GM12864 (cell line): ENCODE results near the gene ARMCX4.

Experiments used
- DNase-seq: peaks from one replicate; pipeline ENCODE4 v3.0.0-alpha.2; 2011; ENCODE audit warnings: low read depth
- H3K4me3 ChIP-seq: 2 replicates; pipeline ENCODE4 v1.5.1; 2011; ENCODE audit warnings: mild to moderate bottlenecking, low read depth, low read length, control low read depth
- CTCF ChIP-seq: IDR thresholded peaks from 2 replicates; pipeline ENCODE4 v1.5.1; 2011; ENCODE audit warnings: low read depth, mild to moderate bottlenecking, moderate library complexity, low read length, control low read depth, inconsistent platforms; ENCODE audit errors: missing control alignments

ARMCX4 gene

DNA sequence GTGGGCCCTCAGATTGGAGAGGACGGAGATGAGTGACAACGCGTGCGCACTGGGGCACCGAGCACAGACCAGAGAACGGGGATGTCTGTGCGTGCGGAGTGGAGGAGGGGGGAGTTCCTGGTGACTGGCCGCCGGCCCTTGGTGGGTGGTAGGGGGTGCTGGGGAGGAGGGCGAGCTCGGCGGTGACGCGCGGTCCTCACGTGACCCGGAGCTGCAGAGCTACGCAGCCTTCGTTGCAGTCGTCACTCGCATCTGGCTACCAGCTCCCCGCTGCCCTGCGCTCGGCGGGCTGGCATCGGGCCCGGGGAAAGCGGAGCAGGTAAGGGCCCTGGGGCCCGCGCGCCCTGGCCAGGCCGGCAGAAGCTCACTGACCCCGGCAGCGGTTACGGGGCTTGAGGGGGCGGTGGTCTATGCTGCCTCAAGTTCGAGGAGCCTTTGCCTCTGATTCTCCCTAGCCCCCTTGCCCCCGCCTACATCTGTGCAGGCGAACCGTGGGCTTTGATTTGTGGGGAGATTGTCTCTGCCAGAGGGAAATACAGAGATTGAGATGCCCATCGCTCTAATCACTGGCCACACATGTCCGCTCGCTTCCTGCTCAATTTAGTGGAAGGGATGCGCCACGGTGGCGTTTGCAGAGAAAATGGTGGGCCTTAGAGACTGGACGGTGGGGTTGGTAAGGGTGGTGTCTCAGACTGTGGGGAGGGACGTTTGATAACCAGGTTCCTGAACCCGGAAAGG is at the start of gene ARMCX4:
Gene ARMCX4, plus strand, starts transcription at position 245 of the 738 bp plus-strand sequence. CDS start 3,134 bp downstream, outside the sequence.
- no peak within 1 kb of the TSS for H3K4me3 ChIP-seq
- TF ChIP-seq CTCF, result no peak
- no peak for DNase-seq

DNA sequence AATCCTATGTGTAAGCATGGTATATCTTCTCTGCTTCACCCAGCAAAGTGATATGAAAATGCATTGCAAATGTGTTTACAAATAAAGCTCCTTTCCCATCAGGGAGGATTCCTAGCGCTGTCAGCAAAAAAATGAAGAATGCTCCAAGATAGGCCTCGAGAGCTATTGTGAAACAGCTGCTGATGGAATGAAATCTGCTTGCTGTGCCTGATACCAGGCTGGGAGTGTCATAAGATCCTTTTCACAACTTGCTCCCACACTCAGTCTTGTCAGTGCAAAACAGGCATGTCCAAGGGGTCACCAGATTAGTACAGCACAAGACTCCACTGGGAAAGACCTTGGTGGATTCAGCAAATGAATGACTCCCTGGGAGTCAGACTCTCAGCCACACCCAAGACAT is 43.2 kb upstream of the ARMCX4 start:
- DNase-seq, result no peak
- no peak for TF ChIP-seq CTCF
- no peak overlapping the region for H3K4me3 ChIP-seq

DNA sequence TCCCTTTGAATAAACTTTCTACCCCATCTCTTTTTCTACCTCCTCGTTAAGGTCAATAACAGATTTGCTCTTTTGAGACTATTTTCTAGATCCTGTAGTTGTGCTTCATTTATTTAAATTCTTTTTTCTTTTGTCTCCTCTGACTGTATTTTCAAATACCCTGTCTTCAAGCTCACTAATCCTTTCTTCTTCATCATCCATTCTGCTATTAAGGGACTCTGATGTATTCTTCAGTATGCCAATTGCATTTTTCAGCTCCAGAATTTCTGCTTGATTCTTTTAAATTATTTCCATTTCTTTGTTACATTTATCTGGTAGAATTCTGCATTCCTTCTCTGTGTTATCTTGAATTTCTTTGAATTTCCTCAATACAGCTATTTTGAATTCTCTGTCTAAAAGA is 36.0 kb upstream of the ARMCX4 start:
- no peak for TF ChIP-seq CTCF
- no peak for DNase-seq
- no peak overlapping the region for H3K4me3 ChIP-seq

- no peak for DNase-seq
- H3K4me3 ChIP-seq, result no peak overlapping the region
- no peak for TF ChIP-seq CTCF
These were observed 35.2 kb upstream of the ARMCX4 start for GRCh38 chrX:101450085-101450484.

DNA sequence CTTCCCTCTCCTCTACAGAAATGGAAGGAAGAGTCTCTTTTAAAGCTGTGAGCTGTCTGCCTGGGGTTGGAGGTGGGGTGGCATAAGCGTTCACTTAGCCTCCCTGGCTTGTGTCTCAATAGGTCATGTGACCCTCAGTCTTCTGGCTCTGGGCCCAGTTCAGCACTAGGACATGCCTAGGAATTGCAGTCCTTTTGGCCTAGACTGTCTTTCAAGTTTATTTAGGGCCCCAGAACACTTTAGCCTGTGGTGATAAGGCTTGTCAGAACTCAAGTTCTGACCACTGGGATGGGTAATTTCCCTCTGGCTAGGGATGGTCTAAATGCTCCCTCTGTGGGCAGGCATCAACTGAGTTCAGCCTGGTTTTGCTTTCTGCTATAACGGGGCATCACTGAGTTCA is 34.3 kb upstream of the ARMCX4 start:
- no peak overlapping the region for H3K4me3 ChIP-seq
- DNase-seq, result no peak
- no peak for TF ChIP-seq CTCF

DNA sequence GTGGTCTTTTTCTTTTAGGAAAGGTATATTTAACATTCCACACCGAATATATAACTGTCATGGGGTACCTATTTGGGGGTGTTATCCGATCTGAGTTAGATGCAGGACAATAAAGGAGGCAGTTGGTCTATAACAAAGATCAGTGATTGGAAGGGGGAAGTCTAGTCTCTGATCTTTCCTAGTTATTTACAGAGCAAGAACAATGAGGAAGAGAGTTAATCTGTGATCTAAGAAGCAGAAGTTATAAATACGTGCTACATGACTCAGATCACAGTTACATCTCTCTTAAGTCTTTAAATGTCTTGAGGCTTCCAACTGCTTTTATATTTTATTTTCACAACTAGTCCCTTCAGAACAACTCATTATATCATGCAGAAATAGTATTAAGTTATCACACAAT is 33.2 kb upstream of the ARMCX4 start:
- TF ChIP-seq CTCF, result no peak
- no peak overlapping the region for H3K4me3 ChIP-seq
- no peak for DNase-seq

DNA sequence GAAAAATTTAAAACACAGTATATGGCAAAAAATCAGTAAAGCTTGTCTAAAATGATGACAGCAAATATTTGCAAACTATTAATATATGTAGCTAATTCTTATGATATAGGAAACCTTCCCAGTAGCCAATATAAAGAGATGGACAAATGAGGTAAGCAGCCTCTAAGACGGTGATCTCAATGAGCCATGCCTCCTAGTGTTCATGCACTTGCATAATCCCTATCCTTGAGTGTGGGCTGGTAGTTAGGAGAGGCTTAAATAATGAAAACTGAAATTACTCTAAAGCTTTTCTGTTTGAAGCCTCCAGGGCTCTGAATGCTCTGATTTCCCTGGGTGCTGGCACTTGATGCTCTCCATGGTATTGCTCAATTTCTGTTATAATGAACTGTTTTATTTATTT is 24.6 kb upstream of the ARMCX4 start:
- no peak for TF ChIP-seq CTCF
- no peak for DNase-seq
- H3K4me3 ChIP-seq, result no peak overlapping the region
